HCT116 (cell line): ENCODE measurements around the gene NPIPB9. TPM values are rescaled to one million over a fixed set of nuclear protein-coding genes. Genes with fewer than 3 reads are reported as not detected.
A peak's percentile ranks its signal among the peaks of the same experiment; 100 is the strongest.
"Not testable (repeated sequence)": the region's sequence is repeated elsewhere in the genome, so short reads cannot be mapped to it uniquely, and the experiment has no call there.

Experiments
- ATAC-seq: fragments of 200-7000 bp; cut with Tn5 transposase; 2 replicates; pipeline ENCODE4 v1.9.1; 2020; ENCODE audit warnings: mild to moderate bottlenecking, moderate library complexity
- BruUV-seq: library from RNA; stranded (reverse); fragments of 400-500 nt; replicated peaks from 2 replicates; lab custom pipeline; 2021; lab: Mats Ljungman, UMichigan
- CTCF ChIA-PET: fragments of 300-600 bp; sonication (Branson Sonifier 250); formaldehyde crosslinking; loops from one replicate; lab custom pipeline; 2021; ENCODE audit warnings: antibody characterized with exemption; lab: Charles Lee
- POLR2A ChIA-PET: fragments of 300-600, 350-600 bp; sonication (Branson Sonifier 250); formaldehyde crosslinking; loops from one replicate; lab custom pipeline; 2021; ENCODE audit warnings: antibody characterized with exemption; lab: Charles Lee
- RAD21 ChIA-PET, 2 experiments: fragments of 300-600 bp; sonication (Branson Sonifier 250); formaldehyde crosslinking; loops; one replicate each; lab custom pipeline; 2023; ENCODE audit warnings: low total read pairs in 2 of 2; ENCODE audit not compliant: uncharacterized antibody in 2 of 2, unreplicated experiment in 2 of 2, low non-redundant PET in 1 of 2; lab: Charles Lee
- DNase-seq: peaks from one replicate; pipeline ENCODE4 v3.0.0-alpha.2; 2010; ENCODE audit warnings: low read depth, low spot score
- H2AFZ ChIP-seq: fragments of 200-600 bp; shearing (Covaris generic), sonication (generic); 2 replicates; pipeline ENCODE4 v1.6.1; 2017; ENCODE audit warnings: low read depth, mixed run types, mixed read lengths, antibody characterized with exemption, low read length; ENCODE audit not compliant: poor library complexity, severe bottlenecking
- H3K27ac ChIP-seq: 2 replicates; pipeline ENCODE4 v1.5.1; 2012; ENCODE audit warnings: low read depth, low read length
- H3K27me3 ChIP-seq: fragments of 200-600 bp; sonication (generic); 2 replicates; pipeline ENCODE4 v1.6.1; 2016; ENCODE audit warnings: mixed run types, low read length, mixed read lengths; ENCODE audit not compliant: insufficient read depth
- H3K36me3 ChIP-seq, 2 experiments: fragments of 200-500 bp in 1 of 2; fragments of 200-600 bp in 1 of 2; sonication (Bioruptor generic) in 1 of 2; sonication (generic) in 1 of 2; 2 replicates each; pipeline versions ENCODE4 v1.5.1 to v1.6.1; 2014 to 2016; ENCODE audit warnings: low read length in 2 of 2, inconsistent platforms in 1 of 2, mixed read lengths in 1 of 2, mixed run types in 1 of 2; ENCODE audit not compliant: insufficient read depth in 2 of 2, control insufficient read depth in 1 of 2
- H3K4me1 ChIP-seq, 2 experiments: fragments of 200-600 bp in 1 of 2; sonication (generic) in 1 of 2; 2 replicates each; pipeline versions ENCODE4 v1.5.1 to v1.6.1; 2012 to 2017; ENCODE audit warnings: low read length in 2 of 2, inconsistent platforms in 1 of 2, mild to moderate bottlenecking in 1 of 2, mixed read lengths in 1 of 2, mixed run types in 1 of 2, moderate library complexity in 1 of 2; ENCODE audit not compliant: insufficient read depth in 2 of 2, control insufficient read depth in 1 of 2
- H3K4me2 ChIP-seq: fragments of 200-600 bp; sonication (generic); 2 replicates; pipeline ENCODE4 v1.6.1; 2017; ENCODE audit warnings: mixed run types, low read length, mixed read lengths
- H3K4me3 ChIP-seq, 2 experiments: fragments of 200-600 bp in 1 of 2; sonication (generic) in 1 of 2; replicated peaks in 1 of 2; 2 replicates each; pipeline ENCODE4 v1.5.1; 2011 to 2016; ENCODE audit warnings: low read length in 2 of 2, control low read depth in 1 of 2, low read depth in 1 of 2, mild to moderate bottlenecking in 1 of 2, mixed read lengths in 1 of 2, mixed run types in 1 of 2
- H3K79me2 ChIP-seq: fragments of 200-600 bp; sonication (generic); 2 replicates; pipeline ENCODE4 v1.6.1; 2017; ENCODE audit warnings: mild to moderate bottlenecking, mixed run types, low read length, moderate library complexity, mixed read lengths; ENCODE audit not compliant: insufficient read depth
- H3K9ac ChIP-seq: fragments of 200-600 bp; sonication (generic); 2 replicates; pipeline ENCODE4 v1.6.1; 2016; ENCODE audit warnings: low read length, mixed read lengths
- H3K9me2 ChIP-seq: fragments of 200-600 bp; sonication (generic), shearing (Covaris generic); 2 replicates; pipeline ENCODE4 v1.6.1; 2017; ENCODE audit warnings: mixed run types, mild to moderate bottlenecking, moderate library complexity; ENCODE audit not compliant: insufficient read depth
- H3K9me3 ChIP-seq, 2 experiments: fragments of 200-500 bp in 1 of 2; fragments of 200-600 bp in 1 of 2; sonication (Bioruptor generic) in 1 of 2; sonication (generic) in 1 of 2; 2 replicates each; pipeline ENCODE4 v1.6.1; 2014 to 2017; ENCODE audit warnings: low read length in 2 of 2, mixed read lengths in 2 of 2, inconsistent platforms in 1 of 2, low read depth in 1 of 2, mild to moderate bottlenecking in 1 of 2, mixed run types in 1 of 2, moderate library complexity in 1 of 2; ENCODE audit not compliant: control insufficient read depth in 1 of 2, insufficient read depth in 1 of 2
- H4K20me1 ChIP-seq: fragments of 200-600 bp; sonication (generic), shearing (Covaris generic); 2 replicates; pipeline ENCODE4 v1.6.1; 2017; ENCODE audit warnings: mixed run types, mild to moderate bottlenecking, moderate library complexity; ENCODE audit not compliant: insufficient read depth
- CEBPB ChIP-seq: IDR thresholded peaks from 2 replicates; pipeline ENCODE4 v1.6.1; 2012; ENCODE audit warnings: low read depth
- EZH2 ChIP-seq: fragments of 200-600 bp; sonication (generic); IDR thresholded peaks from 2 replicates; pipeline ENCODE4 v1.6.1; 2017; ENCODE audit warnings: antibody characterized with exemption, mixed run types
- JUND ChIP-seq: IDR thresholded peaks from 2 replicates; pipeline ENCODE4 v1.6.1; 2012
- intact Hi-C: fragments of 100-400 bp; cut with micrococcal nuclease; formaldehyde crosslinking; loops from 2 replicates; pipeline ENCODE4 v1.10.0; 2022
- total RNA-seq: library from RNA; stranded (reverse); gene quantifications from one replicate; pipeline ENCODE4 v1.2.1, GENCODE V29; 2021; ENCODE audit not compliant: unreplicated experiment
- TF ChIP-seq, protein P1 (sequence below): IDR thresholded peaks from 2 replicates; pipeline ENCODE4 v1.6.1; 2012; ENCODE audit warnings: low read depth

Gene NPIPB9
- total RNA-seq, 1 experiment from 2014 or later: 1.1 TPM

DNA sequence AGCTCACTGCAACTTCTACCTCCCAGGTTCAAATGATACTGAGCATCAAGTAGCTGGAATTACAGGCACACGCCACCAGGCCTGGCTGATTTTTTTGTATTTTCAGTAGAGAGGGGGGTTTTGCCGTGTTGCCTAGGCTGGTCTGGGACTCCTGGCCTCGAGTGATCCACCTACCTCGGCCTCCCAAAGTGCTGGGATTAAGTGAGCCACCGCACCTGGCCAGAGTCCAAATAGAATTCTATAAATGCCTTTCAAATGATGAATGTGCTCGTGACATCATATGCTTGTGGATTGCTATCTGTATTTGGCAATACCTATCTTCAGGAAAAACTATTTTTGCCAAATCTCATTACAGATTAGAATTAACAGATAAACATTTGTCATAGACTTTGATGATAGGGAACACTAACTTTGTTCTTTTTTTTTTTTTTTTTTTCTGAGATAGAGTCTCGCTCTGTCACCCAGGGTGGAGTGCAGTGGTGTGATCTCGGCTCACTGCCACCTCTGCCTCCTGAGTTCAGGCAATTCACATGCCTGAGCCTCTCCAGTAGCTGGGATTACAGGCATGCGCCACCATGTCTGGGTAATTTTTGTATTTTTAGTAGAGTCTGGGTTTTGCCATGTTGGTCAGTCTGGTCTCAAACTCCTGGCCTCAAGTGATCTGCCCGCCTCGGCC lies 56.0 kb downstream of the NPIPB9 start:
- peak; percentile 39 for ATAC-seq
- H3K79me2 ChIP-seq, H3K4me1 ChIP-seq, intact Hi-C loops, H3K4me2 ChIP-seq, H3K27ac ChIP-seq, H3K9me2 ChIP-seq, H3K27me3 ChIP-seq, RAD21 ChIA-PET, POLR2A ChIA-PET, BruUV-seq, H4K20me1 ChIP-seq, H2AFZ ChIP-seq, DNase-seq, H3K9ac ChIP-seq, H3K4me3 ChIP-seq, H3K9me3 ChIP-seq, CTCF ChIA-PET, H3K36me3 ChIP-seq: not testable (repeated sequence)

DNA sequence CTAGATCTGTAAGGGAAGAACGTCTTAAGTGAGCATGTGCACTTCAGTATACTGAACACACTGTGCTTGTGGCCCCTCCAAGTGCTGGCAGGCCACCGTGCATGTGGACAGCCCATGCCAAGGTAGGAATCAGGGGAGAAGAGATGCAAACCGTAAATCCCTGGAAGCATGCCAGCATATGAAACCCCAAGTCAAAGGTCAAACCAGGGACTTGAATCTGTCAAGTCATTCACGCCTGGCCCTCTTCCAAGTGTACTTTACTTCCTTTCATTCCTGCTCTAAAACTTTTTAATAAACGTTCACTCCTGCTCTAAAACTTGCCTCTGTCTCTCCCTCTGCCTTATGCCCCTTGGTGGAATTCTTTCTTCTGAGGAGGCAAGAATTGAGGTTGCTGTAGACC lies 68.4 kb downstream of the NPIPB9 start:
- no peak for DNase-seq
- CTCF ChIA-PET: interaction anchor here (1.1 kb wide), 1 partner anchor 125 kb away, joined by 3 read pairs; no protein-coding TSS in a partner anchor
- H3K9ac ChIP-seq: no peak overlapping the region

DNA sequence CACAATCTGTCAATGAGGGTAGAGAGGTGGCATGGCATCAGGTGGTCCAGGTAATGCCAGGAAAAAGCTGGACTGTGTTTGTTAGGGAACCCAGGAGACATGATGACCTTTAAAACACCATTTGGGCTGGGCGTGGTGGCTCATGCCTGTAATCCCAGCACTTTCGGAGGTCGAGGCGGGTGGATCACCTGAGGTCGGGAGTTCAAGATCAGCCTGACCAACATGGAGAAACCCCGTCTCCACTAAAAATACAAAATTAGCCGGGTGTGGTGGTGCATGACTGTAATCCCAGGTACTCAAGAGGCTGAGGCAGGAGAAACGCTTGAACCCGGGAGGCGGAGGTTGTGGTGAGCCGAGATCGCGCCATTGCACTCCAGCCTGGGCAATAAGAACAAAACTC lies 69.0 kb downstream of the NPIPB9 start:
- H3K36me3 ChIP-seq, H2AFZ ChIP-seq, H3K4me2 ChIP-seq, H3K9ac ChIP-seq, H4K20me1 ChIP-seq, BruUV-seq, H3K27ac ChIP-seq, H3K9me2 ChIP-seq, RAD21 ChIA-PET, H3K4me3 ChIP-seq, H3K9me3 ChIP-seq, H3K27me3 ChIP-seq, intact Hi-C loops, ATAC-seq, DNase-seq, POLR2A ChIA-PET: not testable (repeated sequence)
- peaks cover 32% of the 10 kb centered on the region for H3K79me2 ChIP-seq
- peaks cover 5 to 22% of the 10 kb centered on the region in 2 experiments; a peak in 3 of 4 replicates for H3K4me1 ChIP-seq
- CTCF ChIA-PET: interaction anchor here (1.1 kb wide), 1 partner anchor 125 kb away, joined by 3 read pairs; no protein-coding TSS in a partner anchor

More for the DNA sequence above, 68.4 kb downstream of the NPIPB9 start:
- intact Hi-C loops: no loop called here
- Histone ChIP-seq H3K27ac (no peak overlapping the region), H2AFZ (no peak overlapping the region), H3K27me3 (no peaks in the 10 kb centered on the region), H3K9me3 (no peaks in the 10 kb centered on the region), H3K4me3 (no peak overlapping the region), H3K4me1 (peaks cover 2 to 18% of the 10 kb centered on the region in 2 experiments; a peak in 3 of 4 replicates), H3K4me2 (no peak overlapping the region), H3K9me2 (no peaks in the 10 kb centered on the region), H3K36me3 (peaks cover 0 to 1% of the 10 kb centered on the region in 2 experiments; a peak in 1 of 4 replicates), H3K79me2 (peaks cover 26% of the 10 kb centered on the region), H4K20me1 (peaks cover 5% of the 10 kb centered on the region; the same call in 1 of the 2 replicates)
- TF ChIP-seq CEBPB: no peak
- TF ChIP-seq EZH2: no peak
- no peak for TF ChIP-seq JUND
- TF ChIP-seq, protein P1, sequence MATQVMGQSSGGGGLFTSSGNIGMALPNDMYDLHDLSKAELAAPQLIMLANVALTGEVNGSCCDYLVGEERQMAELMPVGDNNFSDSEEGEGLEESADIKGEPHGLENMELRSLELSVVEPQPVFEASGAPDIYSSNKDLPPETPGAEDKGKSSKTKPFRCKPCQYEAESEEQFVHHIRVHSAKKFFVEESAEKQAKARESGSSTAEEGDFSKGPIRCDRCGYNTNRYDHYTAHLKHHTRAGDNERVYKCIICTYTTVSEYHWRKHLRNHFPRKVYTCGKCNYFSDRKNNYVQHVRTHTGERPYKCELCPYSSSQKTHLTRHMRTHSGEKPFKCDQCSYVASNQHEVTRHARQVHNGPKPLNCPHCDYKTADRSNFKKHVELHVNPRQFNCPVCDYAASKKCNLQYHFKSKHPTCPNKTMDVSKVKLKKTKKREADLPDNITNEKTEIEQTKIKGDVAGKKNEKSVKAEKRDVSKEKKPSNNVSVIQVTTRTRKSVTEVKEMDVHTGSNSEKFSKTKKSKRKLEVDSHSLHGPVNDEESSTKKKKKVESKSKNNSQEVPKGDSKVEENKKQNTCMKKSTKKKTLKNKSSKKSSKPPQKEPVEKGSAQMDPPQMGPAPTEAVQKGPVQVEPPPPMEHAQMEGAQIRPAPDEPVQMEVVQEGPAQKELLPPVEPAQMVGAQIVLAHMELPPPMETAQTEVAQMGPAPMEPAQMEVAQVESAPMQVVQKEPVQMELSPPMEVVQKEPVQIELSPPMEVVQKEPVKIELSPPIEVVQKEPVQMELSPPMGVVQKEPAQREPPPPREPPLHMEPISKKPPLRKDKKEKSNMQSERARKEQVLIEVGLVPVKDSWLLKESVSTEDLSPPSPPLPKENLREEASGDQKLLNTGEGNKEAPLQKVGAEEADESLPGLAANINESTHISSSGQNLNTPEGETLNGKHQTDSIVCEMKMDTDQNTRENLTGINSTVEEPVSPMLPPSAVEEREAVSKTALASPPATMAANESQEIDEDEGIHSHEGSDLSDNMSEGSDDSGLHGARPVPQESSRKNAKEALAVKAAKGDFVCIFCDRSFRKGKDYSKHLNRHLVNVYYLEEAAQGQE: no peak
- no TSS peak for BruUV-seq
- ChIA-PET RAD21 (no interaction called here), POLR2A (no interaction called here)
- no peak for ATAC-seq
